ENCODE measurements around the gene POLR2I. TPM values are rescaled to one million over a fixed set of nuclear protein-coding genes. Genes with fewer than 3 reads are reported as not detected.
"Not testable (repeated sequence)": the region's sequence is repeated elsewhere in the genome, so short reads cannot be mapped to it uniquely, and the experiment has no call there.

Gene POLR2I
- total RNA-seq, 1 donor from 2014 or later: 44.0 TPM

- no peak overlapping the region for H3K27ac Mint-ChIP-seq
- H3K4me1 Mint-ChIP-seq: no peaks in the 10 kb centered on the region
- H3K9me3 ChIP-seq (ENCODE audit: low read depth): no peaks in the 10 kb centered on the region
- TF ChIP-seq, protein P1, sequence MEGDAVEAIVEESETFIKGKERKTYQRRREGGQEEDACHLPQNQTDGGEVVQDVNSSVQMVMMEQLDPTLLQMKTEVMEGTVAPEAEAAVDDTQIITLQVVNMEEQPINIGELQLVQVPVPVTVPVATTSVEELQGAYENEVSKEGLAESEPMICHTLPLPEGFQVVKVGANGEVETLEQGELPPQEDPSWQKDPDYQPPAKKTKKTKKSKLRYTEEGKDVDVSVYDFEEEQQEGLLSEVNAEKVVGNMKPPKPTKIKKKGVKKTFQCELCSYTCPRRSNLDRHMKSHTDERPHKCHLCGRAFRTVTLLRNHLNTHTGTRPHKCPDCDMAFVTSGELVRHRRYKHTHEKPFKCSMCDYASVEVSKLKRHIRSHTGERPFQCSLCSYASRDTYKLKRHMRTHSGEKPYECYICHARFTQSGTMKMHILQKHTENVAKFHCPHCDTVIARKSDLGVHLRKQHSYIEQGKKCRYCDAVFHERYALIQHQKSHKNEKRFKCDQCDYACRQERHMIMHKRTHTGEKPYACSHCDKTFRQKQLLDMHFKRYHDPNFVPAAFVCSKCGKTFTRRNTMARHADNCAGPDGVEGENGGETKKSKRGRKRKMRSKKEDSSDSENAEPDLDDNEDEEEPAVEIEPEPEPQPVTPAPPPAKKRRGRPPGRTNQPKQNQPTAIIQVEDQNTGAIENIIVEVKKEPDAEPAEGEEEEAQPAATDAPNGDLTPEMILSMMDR (IDR thresholded peaks at IDR 0.05): no peak
- no peak for TF ChIP-seq EZH2phosphoT487 (IDR thresholded peaks at IDR 0.05)
- TF ChIP-seq EZH2 (IDR thresholded peaks at IDR 0.05): no peak
- H2AFZ ChIP-seq (replicated peaks): no peak overlapping the region
- no peaks in the 10 kb centered on the region for H3K4me1 ChIP-seq
- H3K4me3 ChIP-seq: no peak overlapping the region
- H4K20me1 ChIP-seq (ENCODE audit: low read depth): no peaks in the 10 kb centered on the region
- no peak overlapping the region for H3K4me2 ChIP-seq
- no peak overlapping the region for H3K9ac ChIP-seq
- peaks cover 3% of the 10 kb centered on the region for H3K36me3 ChIP-seq
- no peak overlapping the region for H3K27ac ChIP-seq
- no peak for DNase-seq (ENCODE audit: low spot score)
- H3K36me3 Mint-ChIP-seq: peaks cover 22% of the 10 kb centered on the region
- no peak overlapping the region for H3K4me3 Mint-ChIP-seq
- no peaks in the 10 kb centered on the region for H3K27me3 ChIP-seq
- peaks cover 2% of the 10 kb centered on the region for H3K27me3 Mint-ChIP-seq (ENCODE audit: insufficient read depth, low read depth)
- H3F3A ChIP-seq (ENCODE audit: low read depth): no peaks in the 10 kb centered on the region
- no peaks in the 10 kb centered on the region for H3K79me2 ChIP-seq (ENCODE audit: low read depth)
- no peaks in the 10 kb centered on the region for H3K9me3 Mint-ChIP-seq
These were observed 35.2 kb downstream of the POLR2I start for GRCh38 chr19:36079389-36079945.

GRCh38 chr19:36073121-36073876 lies 41.4 kb downstream of the POLR2I start:
- Mint-ChIP-seq H3K27ac (no peak overlapping the region), H3K4me1 (no peaks in the 10 kb centered on the region), H3K36me3 (peaks cover 22% of the 10 kb centered on the region), H3K4me3 (no peak overlapping the region), H3K27me3 (ENCODE audit: insufficient read depth, low read depth) (peaks cover 2% of the 10 kb centered on the region), H3K9me3 (no peaks in the 10 kb centered on the region)
- H3K79me2 ChIP-seq (ENCODE audit: low read depth): no peaks in the 10 kb centered on the region
- peaks cover 6% of the 10 kb centered on the region for H3K36me3 ChIP-seq
- H3F3A ChIP-seq (ENCODE audit: low read depth): no peaks in the 10 kb centered on the region
- H2AFZ ChIP-seq (replicated peaks): no peak overlapping the region
- no peak overlapping the region for H3K9ac ChIP-seq
- no peak overlapping the region for H3K4me2 ChIP-seq
- no peak for TF ChIP-seq EZH2 (IDR thresholded peaks at IDR 0.05)
- TF ChIP-seq EZH2phosphoT487 (IDR thresholded peaks at IDR 0.05): no peak
- TF ChIP-seq, protein P1 (IDR thresholded peaks at IDR 0.05): no peak
- no peaks in the 10 kb centered on the region for H3K4me1 ChIP-seq
- DNase-seq (ENCODE audit: low spot score): no peak
- no peak overlapping the region for H3K4me3 ChIP-seq
- no peak overlapping the region for H3K27ac ChIP-seq
- H3K9me3 ChIP-seq (ENCODE audit: low read depth): no peaks in the 10 kb centered on the region
- no peaks in the 10 kb centered on the region for H3K27me3 ChIP-seq
- no peaks in the 10 kb centered on the region for H4K20me1 ChIP-seq (ENCODE audit: low read depth)

- H3K27ac ChIP-seq: no peak overlapping the region
- Mint-ChIP-seq H3K4me3 (no peak overlapping the region), H3K9me3 (peaks cover 2% of the 10 kb centered on the region), H3K4me1 (no peaks in the 10 kb centered on the region), H3K27me3 (ENCODE audit: insufficient read depth, low read depth) (peaks cover 2% of the 10 kb centered on the region), H3K27ac (no peak overlapping the region), H3K36me3 (peaks cover 30% of the 10 kb centered on the region)
- no peaks in the 10 kb centered on the region for H3K4me1 ChIP-seq
- no peak for DNase-seq (ENCODE audit: low spot score)
- no peak for TF ChIP-seq EZH2 (IDR thresholded peaks at IDR 0.05)
- TF ChIP-seq, protein P1 (IDR thresholded peaks at IDR 0.05): no peak
- no peak for TF ChIP-seq EZH2phosphoT487 (IDR thresholded peaks at IDR 0.05)
- H3K9me3 ChIP-seq (ENCODE audit: low read depth): no peaks in the 10 kb centered on the region
- H3K4me2 ChIP-seq: no peak overlapping the region
- no peaks in the 10 kb centered on the region for H3K27me3 ChIP-seq
- H3K79me2 ChIP-seq (ENCODE audit: low read depth): no peaks in the 10 kb centered on the region
- H3K4me3 ChIP-seq: no peak overlapping the region
- no peaks in the 10 kb centered on the region for H4K20me1 ChIP-seq (ENCODE audit: low read depth)
- H3K9ac ChIP-seq: no peak overlapping the region
- peaks cover 6% of the 10 kb centered on the region for H3K36me3 ChIP-seq
- no peaks in the 10 kb centered on the region for H3F3A ChIP-seq (ENCODE audit: low read depth)
- no peak overlapping the region for H2AFZ ChIP-seq (replicated peaks)
These were observed 42.6 kb downstream of the POLR2I start for GRCh38 chr19:36072081-36072480.

DNA sequence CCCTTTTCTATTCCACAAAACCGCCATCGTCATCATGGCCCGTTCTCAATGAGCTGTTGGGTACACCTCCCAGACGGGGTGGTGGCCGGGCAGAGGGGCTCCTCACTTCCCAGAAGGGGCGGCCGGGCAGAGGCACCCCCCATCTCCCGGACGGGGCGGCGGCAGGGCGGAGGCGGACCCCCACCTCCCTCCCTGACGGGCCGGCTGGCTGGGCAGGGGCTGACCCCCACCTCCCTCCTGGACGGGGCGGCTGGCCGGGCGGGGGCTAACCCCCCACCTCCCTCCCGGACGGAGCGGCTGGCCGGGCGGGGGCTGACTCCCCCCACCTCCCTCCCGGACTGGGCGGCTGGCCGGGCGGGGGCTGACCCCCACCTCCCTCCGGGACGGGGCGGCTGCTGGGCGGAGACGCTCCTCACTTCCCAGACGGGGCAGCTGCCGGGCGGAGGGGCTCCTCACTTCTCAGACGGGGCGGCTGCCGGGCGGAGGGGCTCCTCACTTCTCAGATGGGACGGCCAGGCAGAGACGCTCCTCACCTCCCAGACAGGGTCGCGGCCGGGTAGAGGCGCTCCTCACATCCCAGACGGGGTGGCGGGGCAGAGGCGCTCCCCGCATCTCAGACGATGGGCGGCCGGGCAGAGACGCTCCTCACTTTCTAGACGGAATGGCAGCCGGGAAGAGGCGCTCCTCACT lies 45.7 kb downstream of the POLR2I start:
- H3K27ac Mint-ChIP-seq; H3K9me3 Mint-ChIP-seq; H3K4me1 ChIP-seq; H3K4me2 ChIP-seq; H2AFZ ChIP-seq (replicated peaks); H3K9me3 ChIP-seq (ENCODE audit: low read depth); H3K4me3 ChIP-seq; DNase-seq (ENCODE audit: low spot score); H3K27me3 Mint-ChIP-seq (ENCODE audit: insufficient read depth, low read depth); H3F3A ChIP-seq (ENCODE audit: low read depth); H3K9ac ChIP-seq; H3K36me3 ChIP-seq; H3K4me3 Mint-ChIP-seq; H3K4me1 Mint-ChIP-seq; H3K27ac ChIP-seq; H3K27me3 ChIP-seq; H3K79me2 ChIP-seq (ENCODE audit: low read depth); H4K20me1 ChIP-seq (ENCODE audit: low read depth): not testable (repeated sequence)
- peaks cover 37% of the 10 kb centered on the region for H3K36me3 Mint-ChIP-seq
